EL (cell line): ENCODE data around the gene SPRED2.

Experiments
- DNase-seq: peaks from one replicate; pipeline ENCODE4 v3.0.0-alpha.2; 2016

SPRED2 gene

GRCh38 chr2:65438137-65438899, 5.9 kb upstream of the SPRED2 start:
- DNase-seq, result no peak

- no peak for DNase-seq
Observed at GRCh38 chr2:65437392-65438135, 5.2 kb upstream of the SPRED2 start.

DNA sequence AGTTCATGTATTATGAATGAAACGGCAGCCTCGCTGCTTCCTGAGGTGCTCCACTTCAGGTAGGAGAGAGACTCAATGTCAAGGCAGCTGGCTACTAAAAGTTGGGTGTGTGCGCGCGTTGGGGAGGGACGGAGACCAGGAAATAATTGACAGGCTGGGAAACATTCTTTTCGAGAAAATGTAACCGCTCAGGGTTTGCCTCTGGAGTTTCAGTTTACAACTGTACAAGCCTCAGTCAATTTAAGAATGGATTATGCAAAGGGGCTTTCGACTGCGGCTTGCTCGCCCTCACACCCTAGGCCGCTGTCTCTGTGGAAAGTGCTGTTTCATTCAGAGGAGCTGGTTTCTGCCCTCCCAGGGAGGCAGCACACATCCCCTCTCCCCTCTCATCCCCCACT, 4.4 kb upstream of the SPRED2 start:
- no peak for DNase-seq

DNA sequence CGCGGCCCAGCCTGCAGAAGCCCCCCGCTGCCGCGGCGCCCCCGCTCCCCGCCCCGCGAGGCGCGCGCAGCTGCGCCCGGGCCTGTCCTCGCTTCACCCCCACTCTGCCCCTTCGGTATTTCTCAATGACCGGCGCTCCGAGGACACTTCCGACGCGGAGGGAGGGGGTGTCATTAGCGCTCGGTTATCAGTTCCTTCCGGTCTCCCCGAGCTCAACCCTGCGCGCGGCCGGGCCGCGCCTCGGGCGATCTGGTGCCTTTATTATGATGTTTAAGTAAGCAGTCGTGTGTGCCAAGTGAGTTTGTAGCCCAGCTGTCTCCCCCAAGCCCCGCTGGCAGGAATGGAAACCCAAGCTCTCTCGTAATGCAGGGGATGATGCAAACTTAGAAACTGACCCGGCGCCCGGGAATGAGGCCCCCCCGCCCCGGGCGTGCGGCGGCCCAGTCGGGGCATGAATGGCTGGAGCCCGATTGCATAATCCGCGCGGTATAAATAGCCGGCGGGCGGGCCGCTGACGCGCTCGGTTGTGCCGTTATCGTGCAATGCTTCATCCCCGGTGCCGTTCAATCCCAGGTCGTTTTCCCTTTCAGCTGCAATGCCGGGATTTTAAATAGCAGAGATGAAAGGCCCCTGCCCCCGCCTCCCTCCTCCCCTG, 3.9 kb upstream of the SPRED2 start:
- peak; percentile 90 for DNase-seq

- peak; percentile 86 for DNase-seq
Observed at GRCh38 chr2:65435625-65436168, 3.3 kb upstream of the SPRED2 start.

- DNase-seq, result no peak
Observed at GRCh38 chr2:65434592-65435241, 2.3 kb upstream of the SPRED2 start.

- DNase-seq, result peak; percentile 39
Observed at GRCh38 chr2:65431421-65432226, 775 bp downstream of the SPRED2 start.

- peak; percentile 63 for DNase-seq
Observed at GRCh38 chr2:65430603-65431420, 1.6 kb downstream of the SPRED2 start.

- DNase-seq, result no peak
Observed at GRCh38 chr2:65429786-65430602, 2.4 kb downstream of the SPRED2 start.

GRCh38 chr2:65427532-65427931, 4.9 kb downstream of the SPRED2 start:
- DNase-seq, result no peak

DNA sequence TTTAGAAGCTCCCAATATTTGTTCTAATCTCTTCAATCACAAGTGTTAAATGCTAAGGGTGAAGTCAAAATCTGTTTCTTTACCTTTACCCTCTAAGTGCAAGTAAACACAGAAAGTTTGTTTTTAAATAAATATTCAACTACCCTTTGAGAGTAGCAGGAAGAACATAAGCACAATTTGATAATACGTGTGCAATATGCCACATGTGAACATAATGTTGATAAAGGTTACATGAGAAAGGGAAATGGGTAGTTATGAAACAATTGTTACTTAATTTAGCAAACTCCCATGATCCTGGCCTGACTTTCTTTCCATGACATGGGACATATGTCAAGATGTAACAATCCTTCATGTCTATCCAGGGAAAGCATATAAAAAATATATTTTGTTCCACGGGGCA, 7.1 kb downstream of the SPRED2 start:
- DNase-seq, result no peak

DNA sequence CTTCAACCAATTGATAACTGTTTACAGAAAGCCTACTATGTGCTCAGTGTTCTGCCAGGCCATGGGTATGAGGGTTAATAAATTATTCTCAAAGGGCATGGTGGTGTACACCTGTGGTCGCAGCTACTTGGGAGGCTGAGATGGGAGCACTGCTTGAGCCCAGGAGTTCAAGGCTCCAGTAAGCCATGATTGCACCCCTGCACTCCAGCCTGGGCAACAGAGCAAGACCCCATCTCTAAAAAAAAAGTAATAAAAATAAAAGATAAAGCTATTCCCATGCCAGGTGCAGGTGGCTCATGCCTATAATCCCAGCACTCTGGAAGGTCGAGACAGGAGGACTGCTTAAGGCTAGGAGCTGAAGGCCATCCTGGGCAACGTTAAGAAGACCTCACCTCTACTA, 8.0 kb downstream of the SPRED2 start:
- no peak for DNase-seq

- no peak for DNase-seq
Observed at GRCh38 chr2:65421432-65421748, 11.0 kb downstream of the SPRED2 start.

DNA sequence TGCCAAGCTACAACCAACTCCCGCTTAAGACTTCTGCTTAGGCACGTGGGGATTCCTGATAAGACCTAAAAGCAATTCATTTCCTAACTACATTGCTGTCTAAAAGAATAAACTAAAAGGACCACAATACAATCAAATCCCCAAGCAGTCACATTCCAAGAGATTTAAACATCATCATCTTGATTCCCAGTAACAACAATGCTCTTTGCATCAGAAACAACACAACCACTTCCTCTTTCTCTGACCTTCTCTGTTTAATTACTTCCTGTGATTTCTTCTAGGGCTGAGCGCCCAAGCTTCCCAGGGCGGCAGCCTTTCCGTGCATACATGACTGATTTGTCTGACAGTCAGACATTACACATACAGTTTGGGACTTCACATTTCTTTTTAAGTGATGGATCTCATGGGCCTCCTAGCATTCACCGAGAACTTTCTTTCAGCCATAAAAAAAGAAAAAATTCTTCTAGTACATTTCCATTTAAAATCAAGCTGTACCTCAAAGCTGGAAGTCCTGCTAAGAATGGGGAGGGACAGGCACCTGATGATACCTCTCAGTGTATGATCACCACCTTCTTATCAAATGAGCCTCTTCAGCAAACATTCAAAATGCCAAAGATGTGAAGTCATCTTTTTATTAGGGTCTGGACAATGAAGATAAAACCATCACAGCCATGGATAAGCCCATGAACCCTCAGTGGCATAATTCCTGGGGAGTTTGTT, 11.5 kb downstream of the SPRED2 start:
- peak; percentile 62 for DNase-seq

DNA sequence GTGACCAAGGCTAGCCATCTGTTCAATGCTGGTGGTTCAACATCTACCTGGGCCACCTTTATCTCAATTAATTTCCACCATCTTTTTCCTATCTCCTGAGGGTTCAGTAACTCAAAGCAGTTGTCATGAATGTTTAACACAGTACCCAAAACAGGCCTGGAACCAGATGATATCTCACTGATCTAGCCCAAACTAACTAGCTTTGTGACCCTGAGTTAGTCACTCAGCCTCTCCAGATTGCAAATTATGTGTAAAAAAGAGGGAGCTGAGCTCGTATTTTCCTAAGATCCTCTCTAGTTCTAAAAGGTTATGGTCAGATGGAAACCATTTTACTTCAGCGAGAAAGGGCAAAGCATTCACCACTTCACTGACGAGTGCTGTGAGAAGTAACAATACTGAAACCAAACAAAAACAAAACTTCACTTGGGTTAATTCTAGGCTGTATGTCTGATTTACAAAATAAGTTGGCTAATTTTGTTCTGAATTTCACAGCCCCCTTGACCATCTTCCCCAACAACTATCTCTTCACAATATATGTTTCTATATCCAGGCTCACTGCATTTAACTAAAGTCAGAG, 14.8 kb downstream of the SPRED2 start:
- no peak for DNase-seq

GRCh38 chr2:65416945-65417344, 15.5 kb downstream of the SPRED2 start:
- DNase-seq, result no peak

DNA sequence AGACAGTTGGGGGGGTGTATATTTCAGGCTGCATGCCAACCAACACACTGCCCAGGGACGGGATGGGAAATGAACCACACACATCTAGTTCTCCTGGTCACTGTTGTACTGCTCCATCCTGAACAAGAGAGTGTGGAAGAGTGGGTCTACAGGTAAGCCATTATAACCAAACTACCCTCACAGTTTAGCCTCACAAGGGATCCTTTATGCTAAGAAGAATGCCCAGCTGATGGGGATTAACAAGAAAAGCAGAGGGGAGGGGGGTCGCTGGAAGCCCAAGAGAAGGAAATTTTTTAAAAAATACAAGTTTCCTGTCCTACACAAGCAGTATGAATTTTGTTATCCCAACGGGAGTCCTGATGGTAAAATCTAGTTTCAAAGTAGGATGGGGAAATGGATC, 16.1 kb downstream of the SPRED2 start:
- DNase-seq, result no peak

DNA sequence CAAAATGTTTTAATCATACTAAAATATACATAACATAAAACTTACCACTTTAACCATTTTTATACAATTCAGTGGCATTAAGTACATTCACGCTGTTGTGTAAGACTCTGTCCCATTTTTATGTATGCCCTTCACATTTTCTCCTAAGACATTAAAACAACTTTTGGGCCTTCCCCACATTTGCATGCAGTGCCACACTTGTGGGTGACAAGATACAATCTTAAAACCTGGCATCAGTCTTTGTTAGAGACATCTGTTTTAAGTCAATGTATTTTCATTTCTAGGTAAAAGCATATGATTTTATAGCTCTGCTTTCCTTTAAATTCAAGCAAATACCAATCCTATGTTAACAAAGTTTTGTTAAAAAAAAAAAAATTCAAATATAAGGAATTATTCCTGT, 17.3 kb downstream of the SPRED2 start:
- no peak for DNase-seq

DNA sequence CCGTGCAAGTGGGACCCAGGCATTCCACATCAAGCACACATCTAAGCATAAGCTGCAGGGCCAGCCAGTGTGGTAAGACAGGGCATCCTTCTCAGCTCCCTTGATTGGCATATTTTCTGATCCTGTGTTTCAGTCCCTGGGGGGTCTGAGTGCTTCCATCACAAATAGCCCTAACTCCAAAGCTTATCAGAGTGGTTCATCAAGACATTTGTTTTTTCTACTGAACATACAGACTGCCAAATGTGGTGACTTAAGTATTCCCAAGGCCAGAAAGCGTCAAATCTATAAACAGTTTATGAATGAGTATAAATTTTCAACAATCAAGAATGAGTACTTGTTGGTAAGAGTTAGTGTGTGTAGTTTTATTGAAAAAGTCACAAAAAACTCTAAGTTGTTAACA, 18.8 kb downstream of the SPRED2 start:
- DNase-seq, result no peak

- DNase-seq, result no peak
Observed at GRCh38 chr2:65413106-65413505, 19.3 kb downstream of the SPRED2 start.
